ENCODE measurements around the gene JMJD7. TPM values are rescaled to one million over a fixed set of nuclear protein-coding genes. Genes with fewer than 3 reads are reported as not detected.
A peak's percentile ranks its signal among the peaks of the same experiment; 100 is the strongest.

JMJD7 gene
- total RNA-seq (7.2 TPM), polyA plus RNA-seq (15.6 TPM)
- long read RNA-seq, donor 1: 0 reads
- long read RNA-seq, donor 2: 0 reads
- long read RNA-seq, donor 3, partial matches to known transcripts: 0 of 4 reads
- long read RNA-seq, donor 3, other reads (novel, unspliced or antisense): 0 of 4 reads
- long read RNA-seq, donor 4, partial matches to known transcripts: 0 of 3 reads
- long read RNA-seq, donor 4, other reads (novel, unspliced or antisense): 0 of 3 reads
- long read RNA-seq, donor 5, transcript JMJD7-201 (8 exons, 1,416 nt): major isoform, 5 of 10 reads
- long read RNA-seq, donor 5, partial matches to known transcripts: 0 of 10 reads
- long read RNA-seq, donor 5, other reads (novel, unspliced or antisense): 0 of 10 reads
- long read RNA-seq, donor 6, partial matches to known transcripts: 0 of 4 reads
- long read RNA-seq, donor 6, other reads (novel, unspliced or antisense): 0 of 4 reads
- long read RNA-seq, donor 7, partial matches to known transcripts: 0 of 1 reads
- long read RNA-seq, donor 7, other reads (novel, unspliced or antisense): 0 of 1 reads
- long read RNA-seq, donor 8, partial matches to known transcripts: 0 of 1 reads
- long read RNA-seq, donor 8, other reads (novel, unspliced or antisense): 0 of 1 reads
- long read RNA-seq, donor 9, partial matches to known transcripts: 0 of 2 reads
- long read RNA-seq, donor 9, other reads (novel, unspliced or antisense): 0 of 2 reads
- long read RNA-seq, donor 10, partial matches to known transcripts: 0 of 3 reads
- long read RNA-seq, donor 10, other reads (novel, unspliced or antisense): 0 of 3 reads

DNA sequence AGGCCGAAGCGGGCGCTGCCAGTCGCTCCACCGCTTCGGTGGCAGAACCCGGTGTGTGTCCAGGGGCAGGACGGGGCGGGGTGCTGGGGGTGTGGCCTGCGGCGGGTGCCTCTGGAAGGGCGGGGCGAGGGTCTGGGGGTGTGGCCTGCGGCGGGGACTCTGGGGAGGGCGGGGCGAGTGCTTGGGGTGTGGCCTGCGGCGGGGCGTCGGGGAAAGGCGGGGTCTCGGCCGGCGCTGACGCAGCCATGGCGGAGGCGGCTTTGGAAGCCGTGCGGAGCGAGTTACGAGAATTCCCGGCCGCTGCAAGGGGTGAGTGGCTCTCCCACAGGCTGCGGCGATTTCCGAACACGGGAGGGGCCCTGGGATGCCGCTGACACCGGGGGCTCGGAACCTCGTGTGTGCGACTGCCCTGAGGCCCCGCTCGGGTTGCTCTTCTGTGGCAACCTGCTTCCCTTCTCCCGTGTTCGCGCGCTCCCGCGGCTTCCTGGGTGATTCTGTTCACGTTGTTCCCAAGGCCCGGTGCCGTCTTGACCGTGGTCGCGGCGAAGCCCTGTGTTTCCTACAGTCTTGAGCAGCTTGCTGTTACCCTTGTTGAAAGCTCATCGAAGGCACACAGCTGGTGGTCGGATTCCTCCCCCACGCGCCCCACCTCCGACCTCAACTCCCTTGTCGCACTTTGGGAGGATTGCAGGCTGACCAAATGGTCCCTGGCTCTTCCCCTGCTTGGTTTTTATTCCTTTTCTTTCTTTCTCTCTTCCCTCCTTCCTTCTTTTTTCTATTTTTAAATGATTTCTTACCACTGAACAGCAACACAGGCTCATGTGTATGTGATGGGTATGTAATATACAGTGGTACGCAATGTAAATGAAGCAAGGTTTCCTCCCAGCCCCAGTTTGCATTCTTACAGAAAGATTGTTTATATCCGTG is at the start of gene JMJD7:
TSS of gene JMJD7 (plus strand) at position 213 of the 927 bp plus-strand sequence. CDS start at position 246, 33 bp downstream.
- Histone ChIP-seq H3K4me3 (ENCODE audit: low read length in 2 of 2) (peak within 1 kb of the TSS; percentile 84 to 92), H3K9me3 (ENCODE audit: control insufficient read depth in 2 of 2, insufficient read depth in 1 of 2, low read length in 1 of 2) (no peaks in the 10 kb centered on the region), H3K27me3 (ENCODE audit: control insufficient read depth in 2 of 2, insufficient read depth in 1 of 2, low read length in 1 of 2) (peaks cover 0 to 3% of the 10 kb centered on the region in 2 donors), H3K4me1 (ENCODE audit: control insufficient read depth in 2 of 2, insufficient read depth in 2 of 2, low read length in 2 of 2) (peaks cover 14 to 35% of the 10 kb centered on the region in 2 donors), H3K27ac (ENCODE audit: low read depth in 1 of 2, low read length in 1 of 2) (peak within 1 kb of the TSS; percentile 32 to 71), H3K36me3 (ENCODE audit: control insufficient read depth in 2 of 2, insufficient read depth in 2 of 2, low read length in 1 of 2) (peaks cover 21 to 27% of the 10 kb centered on the region in 2 donors)
- WGBS: 1% methylated on average over 66 of the region's 66 CpGs
- peak; percentile 51 to 90 (median 84) for DNase-seq (ENCODE audit: low read depth in 6 of 9, low spot score in 9 of 9)

DNA sequence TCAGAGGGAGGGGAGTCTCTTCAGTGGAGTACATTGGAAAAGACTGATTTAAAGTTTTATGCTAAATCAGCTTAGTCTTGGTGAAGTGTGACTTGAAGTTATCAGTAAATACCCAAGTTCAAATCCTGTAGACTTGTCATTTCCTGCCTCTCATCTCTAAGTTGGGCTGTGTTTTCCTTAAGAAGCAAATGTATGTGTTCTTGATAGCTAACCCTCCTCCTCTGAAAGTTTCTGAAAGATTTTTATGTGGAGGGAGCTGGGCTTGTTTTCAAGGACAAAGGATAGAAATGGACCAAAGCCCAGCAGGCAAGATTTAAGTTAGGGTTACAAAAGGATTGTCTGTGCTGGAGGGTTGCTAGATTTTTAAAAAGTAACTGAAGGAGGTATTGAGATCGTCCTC is 49.4 kb upstream of the JMJD7 start:
- no peaks in the 10 kb centered on the region for H3K9me3 ChIP-seq (ENCODE audit: control insufficient read depth in 2 of 2, insufficient read depth in 1 of 2, low read length in 1 of 2)
- no peaks in the 10 kb centered on the region for H3K36me3 ChIP-seq (ENCODE audit: control insufficient read depth in 2 of 2, insufficient read depth in 2 of 2, low read length in 1 of 2)
- H3K27me3 ChIP-seq (ENCODE audit: control insufficient read depth in 2 of 2, insufficient read depth in 1 of 2, low read length in 1 of 2): no peaks in the 10 kb centered on the region
- 94% methylated on average over 1 of the region's 1 CpG for WGBS
- H3K27ac ChIP-seq (ENCODE audit: low read depth in 1 of 2, low read length in 1 of 2): no peak overlapping the region
- H3K4me1 ChIP-seq (ENCODE audit: control insufficient read depth in 2 of 2, insufficient read depth in 2 of 2, low read length in 2 of 2): peaks cover 37 to 59% of the 10 kb centered on the region in 2 donors
- no peak overlapping the region for H3K4me3 ChIP-seq (ENCODE audit: low read length in 2 of 2)
- DNase-seq (ENCODE audit: low read depth in 6 of 9, low spot score in 9 of 9): no peak

DNA sequence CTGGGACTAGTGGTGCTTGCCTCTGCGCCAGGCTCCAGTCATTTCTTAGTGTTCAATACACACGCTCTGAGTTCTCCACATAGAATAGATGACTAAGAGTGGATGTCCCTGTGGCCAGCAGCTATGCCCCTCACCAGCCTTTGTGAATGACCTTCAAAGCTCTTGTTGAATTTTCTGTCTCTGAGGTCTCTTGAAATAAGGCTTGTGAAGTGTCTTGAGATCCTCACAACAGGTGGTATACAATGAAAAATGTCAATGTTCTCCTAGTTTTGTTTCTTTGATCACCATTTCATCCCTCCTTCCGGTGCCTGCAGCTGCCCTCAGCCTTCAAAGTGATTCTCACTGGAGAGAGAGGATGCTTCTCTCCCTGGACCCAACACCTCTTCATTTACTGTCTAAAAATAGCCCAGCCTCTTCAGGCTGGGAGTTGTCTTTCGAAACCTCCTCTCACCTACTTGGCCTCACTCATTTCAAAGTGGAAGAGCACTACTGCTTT is 48.2 kb upstream of the JMJD7 start:
- WGBS: 69% methylated on average over 4 of the region's 4 CpGs
- peak overlapping the region in 1 of 2 donors; percentile 27 for H3K27ac ChIP-seq (ENCODE audit: low read depth in 1 of 2, low read length in 1 of 2)
- no peak overlapping the region for H3K4me3 ChIP-seq (ENCODE audit: low read length in 2 of 2)
- peaks cover 34 to 54% of the 10 kb centered on the region in 2 donors for H3K4me1 ChIP-seq (ENCODE audit: control insufficient read depth in 2 of 2, insufficient read depth in 2 of 2, low read length in 2 of 2)
- peak in 1 of 9 donors; percentile 27 for DNase-seq (ENCODE audit: low read depth in 6 of 9, low spot score in 9 of 9)
- H3K9me3 ChIP-seq (ENCODE audit: control insufficient read depth in 2 of 2, insufficient read depth in 1 of 2, low read length in 1 of 2): no peaks in the 10 kb centered on the region
- H3K36me3 ChIP-seq (ENCODE audit: control insufficient read depth in 2 of 2, insufficient read depth in 2 of 2, low read length in 1 of 2): no peaks in the 10 kb centered on the region
- no peaks in the 10 kb centered on the region for H3K27me3 ChIP-seq (ENCODE audit: control insufficient read depth in 2 of 2, insufficient read depth in 1 of 2, low read length in 1 of 2)

DNA sequence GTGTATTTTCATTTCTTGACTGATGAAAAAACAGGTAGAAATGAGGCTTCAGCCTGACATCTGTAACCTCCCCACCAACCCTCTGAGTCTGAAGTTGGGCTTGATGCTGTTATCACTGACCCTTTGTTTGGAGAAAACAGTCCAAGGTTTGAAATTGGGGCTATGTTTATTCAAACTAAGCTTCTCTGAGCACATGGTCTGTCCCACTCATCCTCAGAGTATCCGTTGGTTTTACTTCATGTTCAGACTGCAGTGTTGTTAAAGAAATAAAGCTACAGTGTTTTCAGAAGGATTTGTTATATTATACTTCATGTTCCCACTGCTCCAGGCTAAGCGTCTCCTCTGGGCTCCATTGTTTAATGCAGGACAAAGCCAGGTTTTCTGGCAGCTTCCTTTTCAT is 47.6 kb upstream of the JMJD7 start:
- DNase-seq (ENCODE audit: low read depth in 6 of 9, low spot score in 9 of 9): no peak
- Histone ChIP-seq H3K4me3 (ENCODE audit: low read length in 2 of 2) (no peak overlapping the region), H3K9me3 (ENCODE audit: control insufficient read depth in 2 of 2, insufficient read depth in 1 of 2, low read length in 1 of 2) (no peaks in the 10 kb centered on the region), H3K27me3 (ENCODE audit: control insufficient read depth in 2 of 2, insufficient read depth in 1 of 2, low read length in 1 of 2) (no peaks in the 10 kb centered on the region), H3K4me1 (ENCODE audit: control insufficient read depth in 2 of 2, insufficient read depth in 2 of 2, low read length in 2 of 2) (peaks cover 31 to 48% of the 10 kb centered on the region in 2 donors), H3K27ac (ENCODE audit: low read depth in 1 of 2, low read length in 1 of 2) (peak overlapping the region in 1 of 2 donors; percentile 15), H3K36me3 (ENCODE audit: control insufficient read depth in 2 of 2, insufficient read depth in 2 of 2, low read length in 1 of 2) (no peaks in the 10 kb centered on the region)
- WGBS: 81% methylated on average over 2 of the region's 2 CpGs

DNA sequence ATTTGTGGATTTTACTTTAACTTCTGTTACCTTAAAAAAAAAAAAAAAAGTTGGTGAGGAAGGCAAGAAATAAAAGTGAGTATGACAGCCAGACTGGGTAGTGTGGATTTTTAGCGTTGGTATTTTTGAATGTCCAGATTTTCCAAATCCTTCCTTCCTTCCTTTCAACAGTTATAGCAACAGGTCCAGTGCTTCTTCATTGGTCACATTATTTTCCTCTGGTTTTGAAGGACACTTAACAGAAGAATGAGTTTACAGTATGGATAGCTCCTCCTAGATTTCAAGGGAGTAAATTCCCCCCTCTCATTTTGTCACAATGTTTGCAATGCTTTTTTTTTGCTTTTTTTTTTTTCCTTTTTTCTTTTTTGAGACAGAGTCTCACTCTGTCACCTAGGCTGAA is 47.2 kb upstream of the JMJD7 start:
- H3K27me3 ChIP-seq (ENCODE audit: control insufficient read depth in 2 of 2, insufficient read depth in 1 of 2, low read length in 1 of 2): no peaks in the 10 kb centered on the region
- 31% methylated on average over 1 of the region's 1 CpG for WGBS
- H3K9me3 ChIP-seq (ENCODE audit: control insufficient read depth in 2 of 2, insufficient read depth in 1 of 2, low read length in 1 of 2): no peaks in the 10 kb centered on the region
- peaks cover 26 to 43% of the 10 kb centered on the region in 2 donors for H3K4me1 ChIP-seq (ENCODE audit: control insufficient read depth in 2 of 2, insufficient read depth in 2 of 2, low read length in 2 of 2)
- no peak overlapping the region for H3K4me3 ChIP-seq (ENCODE audit: low read length in 2 of 2)
- no peaks in the 10 kb centered on the region for H3K36me3 ChIP-seq (ENCODE audit: control insufficient read depth in 2 of 2, insufficient read depth in 2 of 2, low read length in 1 of 2)
- H3K27ac ChIP-seq (ENCODE audit: low read depth in 1 of 2, low read length in 1 of 2): peak overlapping the region in 1 of 2 donors; percentile 15
- DNase-seq (ENCODE audit: low read depth in 6 of 9, low spot score in 9 of 9): no peak

DNA sequence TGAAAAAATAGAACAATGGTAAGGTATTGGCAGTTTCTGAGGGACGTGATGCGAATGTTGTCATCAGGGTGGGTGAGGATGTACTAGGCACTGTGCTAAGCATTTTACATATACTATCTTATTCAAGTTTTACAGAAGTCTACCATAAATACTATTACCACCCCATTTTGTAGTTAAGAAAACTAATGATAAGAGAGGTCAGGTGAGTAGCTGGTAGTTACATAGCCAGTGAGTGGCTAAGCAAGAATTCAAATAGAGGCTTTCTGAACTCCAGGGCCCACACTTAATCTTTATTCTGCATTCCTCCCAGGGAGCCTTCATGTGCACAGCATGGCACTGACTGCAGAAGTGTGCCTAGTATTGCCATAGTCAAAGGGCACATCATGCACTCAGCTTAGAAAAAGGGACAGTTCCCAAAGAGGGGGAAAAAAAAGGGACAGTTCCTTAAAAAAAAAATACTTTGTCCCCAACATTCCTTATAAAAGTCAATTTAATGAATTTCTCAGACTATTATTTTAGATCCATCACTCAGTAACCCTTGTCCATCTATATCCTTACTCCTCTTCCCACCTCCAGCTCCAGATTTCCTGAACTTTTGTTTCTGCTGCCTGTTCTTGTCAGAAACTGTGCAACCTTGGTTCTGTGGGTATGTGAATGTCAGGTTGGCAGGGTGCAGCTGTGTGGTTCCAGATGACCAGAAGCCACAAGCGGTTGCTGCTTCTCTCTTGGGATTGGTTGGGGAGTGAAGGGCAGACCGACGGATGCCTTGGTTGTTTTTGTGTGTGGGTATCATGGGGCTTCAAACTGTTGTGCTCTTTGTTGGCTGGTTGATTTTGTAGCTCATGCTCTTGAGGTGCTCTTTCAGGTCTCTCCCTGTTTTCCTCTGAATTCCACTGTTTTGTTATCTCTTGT is 45.3 kb upstream of the JMJD7 start:
- Histone ChIP-seq H3K4me3 (ENCODE audit: low read length in 2 of 2) (no peak overlapping the region), H3K27me3 (ENCODE audit: control insufficient read depth in 2 of 2, insufficient read depth in 1 of 2, low read length in 1 of 2) (no peaks in the 10 kb centered on the region), H3K27ac (ENCODE audit: low read depth in 1 of 2, low read length in 1 of 2) (peak overlapping the region in 1 of 2 donors; percentile 12), H3K9me3 (ENCODE audit: control insufficient read depth in 2 of 2, insufficient read depth in 1 of 2, low read length in 1 of 2) (no peaks in the 10 kb centered on the region), H3K4me1 (ENCODE audit: control insufficient read depth in 2 of 2, insufficient read depth in 2 of 2, low read length in 2 of 2) (peaks cover 23 to 33% of the 10 kb centered on the region in 2 donors), H3K36me3 (ENCODE audit: control insufficient read depth in 2 of 2, insufficient read depth in 2 of 2, low read length in 1 of 2) (no peaks in the 10 kb centered on the region)
- 47% methylated on average over 5 of the region's 5 CpGs for WGBS
- peak in 1 of 9 donors; percentile 53 for DNase-seq (ENCODE audit: low read depth in 6 of 9, low spot score in 9 of 9)

DNA sequence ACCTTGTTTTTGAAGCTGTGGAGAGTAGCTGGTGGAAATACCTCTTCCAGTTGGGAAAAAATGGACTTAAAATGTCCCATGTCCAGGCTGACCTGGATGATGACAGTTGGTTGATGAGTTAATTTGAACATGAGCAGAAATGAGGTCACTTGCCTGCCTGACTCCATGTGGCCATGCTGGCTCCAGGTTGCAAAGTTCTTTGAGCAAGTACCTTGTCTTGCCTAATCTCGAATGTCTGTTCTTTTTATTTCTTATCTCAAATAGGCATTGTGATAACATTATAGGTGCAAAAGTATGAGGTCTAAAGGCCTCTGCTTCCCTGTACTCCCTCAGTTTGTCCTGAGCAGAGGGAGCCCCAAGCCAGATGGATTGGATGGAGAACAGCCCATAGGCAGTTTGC is 44.6 kb upstream of the JMJD7 start:
- peaks cover 22 to 33% of the 10 kb centered on the region in 2 donors for H3K4me1 ChIP-seq (ENCODE audit: control insufficient read depth in 2 of 2, insufficient read depth in 2 of 2, low read length in 2 of 2)
- H3K4me3 ChIP-seq (ENCODE audit: low read length in 2 of 2): no peak overlapping the region
- H3K27ac ChIP-seq (ENCODE audit: low read depth in 1 of 2, low read length in 1 of 2): peak overlapping the region in 1 of 2 donors; percentile 12
- no peak for DNase-seq (ENCODE audit: low read depth in 6 of 9, low spot score in 9 of 9)
- H3K9me3 ChIP-seq (ENCODE audit: control insufficient read depth in 2 of 2, insufficient read depth in 1 of 2, low read length in 1 of 2): no peaks in the 10 kb centered on the region
- WGBS: 86% methylated on average over 1 of the region's 1 CpG
- no peaks in the 10 kb centered on the region for H3K27me3 ChIP-seq (ENCODE audit: control insufficient read depth in 2 of 2, insufficient read depth in 1 of 2, low read length in 1 of 2)
- no peaks in the 10 kb centered on the region for H3K36me3 ChIP-seq (ENCODE audit: control insufficient read depth in 2 of 2, insufficient read depth in 2 of 2, low read length in 1 of 2)

DNA sequence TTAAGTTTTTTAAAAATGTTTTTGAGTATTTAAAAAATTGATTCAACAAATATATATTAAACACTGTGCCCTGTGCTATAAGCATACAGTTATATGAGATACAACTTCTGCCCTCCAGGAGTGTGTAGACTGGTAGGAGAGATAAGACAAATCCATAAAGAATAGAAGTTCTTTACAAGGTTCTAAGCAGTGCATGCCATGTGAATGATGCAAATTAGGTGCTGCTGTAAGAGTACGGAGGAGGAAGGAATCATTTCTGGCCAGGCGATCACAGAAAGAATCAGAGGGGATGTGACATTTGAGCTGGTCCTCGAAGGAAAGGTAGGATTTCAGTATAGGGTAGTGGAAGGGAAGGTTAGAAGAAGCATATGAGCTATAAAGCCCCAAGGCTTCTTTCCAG is 39.6 kb upstream of the JMJD7 start:
- WGBS: 94% methylated on average over 3 of the region's 3 CpGs
- H3K4me3 ChIP-seq (ENCODE audit: low read length in 2 of 2): no peak overlapping the region
- H3K4me1 ChIP-seq (ENCODE audit: control insufficient read depth in 2 of 2, insufficient read depth in 2 of 2, low read length in 2 of 2): peaks cover 25 to 43% of the 10 kb centered on the region in 2 donors
- no peak for DNase-seq (ENCODE audit: low read depth in 6 of 9, low spot score in 9 of 9)
- H3K27ac ChIP-seq (ENCODE audit: low read depth in 1 of 2, low read length in 1 of 2): no peak overlapping the region
- H3K27me3 ChIP-seq (ENCODE audit: control insufficient read depth in 2 of 2, insufficient read depth in 1 of 2, low read length in 1 of 2): no peaks in the 10 kb centered on the region
- H3K9me3 ChIP-seq (ENCODE audit: control insufficient read depth in 2 of 2, insufficient read depth in 1 of 2, low read length in 1 of 2): no peaks in the 10 kb centered on the region
- no peaks in the 10 kb centered on the region for H3K36me3 ChIP-seq (ENCODE audit: control insufficient read depth in 2 of 2, insufficient read depth in 2 of 2, low read length in 1 of 2)

All from thymus (tissue), 14 donors.